ENCODE results near the gene SNPH. TPM values are rescaled to one million over a fixed set of nuclear protein-coding genes. Genes with fewer than 3 reads are reported as not detected.

Gene SNPH
- total and polyA plus RNA-seq, 2 of the 4 experiments (the other 2 are of a cell fraction) = 3.1 to 4.5 TPM

DNA sequence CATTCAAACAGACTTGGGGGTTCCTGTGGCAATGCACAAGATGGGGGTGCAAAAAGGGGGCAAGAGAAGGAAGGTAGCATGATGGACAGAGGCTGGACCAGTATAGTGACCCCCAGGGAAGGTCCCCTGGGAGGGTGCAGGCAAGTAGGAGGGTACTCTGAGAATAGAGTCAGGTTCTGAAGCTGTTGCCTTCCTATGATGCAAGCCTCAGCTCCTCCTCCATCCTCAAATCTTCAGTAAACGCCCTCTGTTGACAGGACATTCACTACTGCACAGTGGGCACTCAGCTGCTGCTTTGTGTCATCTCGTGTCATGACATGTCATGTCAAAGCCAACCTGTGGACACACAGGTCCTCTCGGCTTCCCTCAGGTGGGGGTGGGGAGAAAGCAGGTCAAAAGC, 68.7 kb downstream of the SNPH start:
- peak; percentile 29; the same call in 1 of the 2 replicates for ATAC-seq (ENCODE audit: low read depth)

More for the DNA sequence above, 68.7 kb downstream of the SNPH start:
- no peak overlapping the region for H3K14ac ChIP-seq (replicated peaks; ENCODE audit: low read depth, low read length)
- in situ Hi-C loops (cut with MboI; ENCODE audit: low sequenced_read_pairs) = loop anchor here (25.0 kb wide), 1 partner anchor 503 kb away; no protein-coding TSS in a partner anchor
- intact Hi-C loops (cut with micrococcal nuclease) = no loop called here
- no peak overlapping the region for H4K91ac ChIP-seq (ENCODE audit: insufficient read depth, low read depth, low read length)
- 0 out of 2 replicates have a peak overlapping the region, but pooled peaks have one; percentile 49 for H2AK5ac ChIP-seq (ENCODE audit: low read depth, low read length)
- dilution Hi-C loops (cut with HindIII; ENCODE audit: low sequenced_read_pairs, unreplicated experiment) = no loop called here
- H3K18ac ChIP-seq (ENCODE audit: low read depth, low read length) = no peak overlapping the region
- H3K27me3 ChIP-seq (ENCODE audit: control insufficient read depth, insufficient read depth, low read length) = no peaks in the 10 kb centered on the region
- CTCF ChIA-PET = no interaction called here
- peaks cover 44 to 80% of the 10 kb centered on the region in 2 experiments for H3K79me1 ChIP-seq (ENCODE audit: low read depth in 1 of 2, low read length in 2 of 2)
- peaks cover 9% of the 10 kb centered on the region for H3K4me1 ChIP-seq (ENCODE audit: control insufficient read depth, insufficient read depth, low read length)
- H3K4me3 ChIP-seq (ENCODE audit: insufficient read depth, low read depth, low read length) = no peak overlapping the region
- H3K9me3 ChIP-seq (ENCODE audit: control insufficient read depth, insufficient read depth, low read length) = no peaks in the 10 kb centered on the region
- DNase-seq = no peak
- no peak overlapping the region for H2AK9ac ChIP-seq (replicated peaks; ENCODE audit: low read depth, low read length, poor library complexity)
- no TSS peak for BruUV-seq (replicated peaks)
- POLR2A ChIA-PET (ENCODE audit: unreplicated experiment) = no interaction called here
- H3K9ac ChIP-seq (ENCODE audit: low read depth, low read length) = no peak overlapping the region
- H2BK120ac ChIP-seq (ENCODE audit: low read depth, low read length) = no peak overlapping the region
- WGBS, 2 experiments (ENCODE audit: extremely low coverage in 2 of 2, insufficient read length in 1 of 2) = 80% methylated on average over 1 of the region's 3 CpGs; no CpG with 5 or more reads in 1 of the 2 experiments
- H3K4me2 ChIP-seq (ENCODE audit: low read depth, low read length) = no peak overlapping the region
- no peak overlapping the region for H2BK20ac ChIP-seq (ENCODE audit: low read depth, low read length)
- TF ChIP-seq, protein P1, sequence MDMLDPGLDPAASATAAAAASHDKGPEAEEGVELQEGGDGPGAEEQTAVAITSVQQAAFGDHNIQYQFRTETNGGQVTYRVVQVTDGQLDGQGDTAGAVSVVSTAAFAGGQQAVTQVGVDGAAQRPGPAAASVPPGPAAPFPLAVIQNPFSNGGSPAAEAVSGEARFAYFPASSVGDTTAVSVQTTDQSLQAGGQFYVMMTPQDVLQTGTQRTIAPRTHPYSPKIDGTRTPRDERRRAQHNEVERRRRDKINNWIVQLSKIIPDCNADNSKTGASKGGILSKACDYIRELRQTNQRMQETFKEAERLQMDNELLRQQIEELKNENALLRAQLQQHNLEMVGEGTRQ (IDR thresholded peaks at IDR 0.05; ENCODE audit: low read depth, low read length) = no peak
- TF ChIP-seq FOS (IDR thresholded peaks at IDR 0.05; ENCODE audit: low read depth, low read length) (no peak), RAD21 (IDR thresholded peaks at IDR 0.05; ENCODE audit: low read length) (no peak), POLR2A (IDR thresholded peaks at IDR 0.05; ENCODE audit: low read depth, low read length) (no peak), CEBPB (IDR thresholded peaks at IDR 0.05; ENCODE audit: low read depth, low read length) (no peak), CHD1 (IDR thresholded peaks at IDR 0.05; ENCODE audit: low read depth, low read length) (no peak), RFX5 (IDR thresholded peaks at IDR 0.05; ENCODE audit: low read depth, low read length) (no peak), RCOR1 (IDR thresholded peaks at IDR 0.05; ENCODE audit: insufficient replicate concordance, low read length) (no peak), MXI1 (IDR thresholded peaks at IDR 0.05; ENCODE audit: borderline replicate concordance, low read depth, low read length) (no peak), BHLHE40 (IDR thresholded peaks at IDR 0.05; ENCODE audit: low read depth, low read length) (no peak), MAFK (IDR thresholded peaks at IDR 0.05; ENCODE audit: low read depth, low read length) (no peak), MAZ (IDR thresholded peaks at IDR 0.05; ENCODE audit: borderline replicate concordance, low read depth, low read length) (no peak), SMC3 (IDR thresholded peaks at IDR 0.05; ENCODE audit: low read depth, low read length) (no peak), NFE2L2 (IDR thresholded peaks at IDR 0.05; ENCODE audit: low read depth, low read length) (no peak)
- TF ChIP-seq, protein P2, sequence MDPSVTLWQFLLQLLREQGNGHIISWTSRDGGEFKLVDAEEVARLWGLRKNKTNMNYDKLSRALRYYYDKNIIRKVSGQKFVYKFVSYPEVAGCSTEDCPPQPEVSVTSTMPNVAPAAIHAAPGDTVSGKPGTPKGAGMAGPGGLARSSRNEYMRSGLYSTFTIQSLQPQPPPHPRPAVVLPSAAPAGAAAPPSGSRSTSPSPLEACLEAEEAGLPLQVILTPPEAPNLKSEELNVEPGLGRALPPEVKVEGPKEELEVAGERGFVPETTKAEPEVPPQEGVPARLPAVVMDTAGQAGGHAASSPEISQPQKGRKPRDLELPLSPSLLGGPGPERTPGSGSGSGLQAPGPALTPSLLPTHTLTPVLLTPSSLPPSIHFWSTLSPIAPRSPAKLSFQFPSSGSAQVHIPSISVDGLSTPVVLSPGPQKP (IDR thresholded peaks at IDR 0.05; ENCODE audit: borderline replicate concordance, low read depth, low read length) = no peak
- TF ChIP-seq, protein P3, sequence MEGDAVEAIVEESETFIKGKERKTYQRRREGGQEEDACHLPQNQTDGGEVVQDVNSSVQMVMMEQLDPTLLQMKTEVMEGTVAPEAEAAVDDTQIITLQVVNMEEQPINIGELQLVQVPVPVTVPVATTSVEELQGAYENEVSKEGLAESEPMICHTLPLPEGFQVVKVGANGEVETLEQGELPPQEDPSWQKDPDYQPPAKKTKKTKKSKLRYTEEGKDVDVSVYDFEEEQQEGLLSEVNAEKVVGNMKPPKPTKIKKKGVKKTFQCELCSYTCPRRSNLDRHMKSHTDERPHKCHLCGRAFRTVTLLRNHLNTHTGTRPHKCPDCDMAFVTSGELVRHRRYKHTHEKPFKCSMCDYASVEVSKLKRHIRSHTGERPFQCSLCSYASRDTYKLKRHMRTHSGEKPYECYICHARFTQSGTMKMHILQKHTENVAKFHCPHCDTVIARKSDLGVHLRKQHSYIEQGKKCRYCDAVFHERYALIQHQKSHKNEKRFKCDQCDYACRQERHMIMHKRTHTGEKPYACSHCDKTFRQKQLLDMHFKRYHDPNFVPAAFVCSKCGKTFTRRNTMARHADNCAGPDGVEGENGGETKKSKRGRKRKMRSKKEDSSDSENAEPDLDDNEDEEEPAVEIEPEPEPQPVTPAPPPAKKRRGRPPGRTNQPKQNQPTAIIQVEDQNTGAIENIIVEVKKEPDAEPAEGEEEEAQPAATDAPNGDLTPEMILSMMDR (conservative IDR thresholded peaks at IDR 0.05; ENCODE audit: low read depth, low read length) = no peak
- H2AFZ ChIP-seq (replicated peaks; ENCODE audit: low read length, poor library complexity) = no peak overlapping the region
- no peak overlapping the region for H2BK15ac ChIP-seq (ENCODE audit: low read depth, low read length)
- no peak overlapping the region for H3K23ac ChIP-seq (ENCODE audit: low read depth, low read length)
- H3K4ac ChIP-seq (ENCODE audit: low read depth, low read length) = peak overlapping the region; percentile 40
- H4K20me1 ChIP-seq (ENCODE audit: insufficient read depth, low read length) = peaks cover 11% of the 10 kb centered on the region
- no peak overlapping the region for H4K5ac ChIP-seq (ENCODE audit: low read depth, low read length)
- H3K27ac ChIP-seq (ENCODE audit: insufficient read depth, low read length) = no peak overlapping the region
- peaks cover 35% of the 10 kb centered on the region for H3K9me1 ChIP-seq (ENCODE audit: insufficient read depth, low read length)
- no peak overlapping the region for H2BK5ac ChIP-seq (ENCODE audit: low read depth, low read length, poor library complexity, severe bottlenecking)
- no peak overlapping the region for H3K56ac ChIP-seq (ENCODE audit: extremely low read depth, insufficient read depth, low read length)
- peaks cover 9% of the 10 kb centered on the region; the same call in 1 of the 2 replicates for H3K36me3 ChIP-seq (ENCODE audit: control insufficient read depth, insufficient read depth, low read length)
- H4K8ac ChIP-seq (ENCODE audit: low read depth in 2 of 2, low read length in 2 of 2) = no peak overlapping the region

Data from IMR-90 (cell line).